ENCODE data around the gene TMEM245.

- TF ChIP-seq CTCF (IDR thresholded peaks at IDR 0.05 in 2 of 3, conservative IDR thresholded peaks at IDR 0.05 in 1 of 3; ENCODE audit: control insufficient read depth in 2 of 3, extremely low read depth in 1 of 3, insufficient read depth in 1 of 3, low read depth in 3 of 3, low read length in 3 of 3) (no peak), POLR2A (IDR thresholded peaks at IDR 0.05; ENCODE audit: low read depth, low read length) (no peak), FOXK2 (IDR thresholded peaks at IDR 0.05) (no peak), PBX3 (IDR thresholded peaks at IDR 0.05; ENCODE audit: insufficient replicate concordance, low read depth, low read length) (no peak), NR2C1 (IDR thresholded peaks at IDR 0.05) (no peak), BCLAF1 (IDR thresholded peaks at IDR 0.05) (no peak), MXI1 (IDR thresholded peaks at IDR 0.05; ENCODE audit: low read depth, low read length) (no peak), RCOR1 (conservative IDR thresholded peaks at IDR 0.05; ENCODE audit: low read depth, low read length) (no peak), ZNF217 (IDR thresholded peaks at IDR 0.05) (no peak), NBN (IDR thresholded peaks at IDR 0.05) (no peak)
These were observed 35.8 kb downstream of the TMEM245 start for GRCh38 chr9:109083813-109084405.
